GM20000 (cell line): ENCODE results near the gene TBXA2R.

Source experiments
- DNase-seq: peaks from one replicate; pipeline ENCODE4 v3.0.0; 2012; ENCODE audit warnings: low spot score
- CTCF ChIP-seq: IDR thresholded peaks from 2 replicates; pipeline ENCODE4 v1.5.1; 2012; ENCODE audit warnings: mild to moderate bottlenecking, control low read depth; ENCODE audit errors: extremely low read depth, missing control alignments

TBXA2R gene

GRCh38 chr19:3603121-3603811, 3.4 kb downstream of the TBXA2R start:
- no peak for TF ChIP-seq CTCF
- no peak for DNase-seq

- DNase-seq, result no peak
- TF ChIP-seq CTCF, result no peak
These were observed 5.7 kb downstream of the TBXA2R start for GRCh38 chr19:3601021-3601420.

GRCh38 chr19:3599776-3600187, 6.9 kb downstream of the TBXA2R start:
- no peak for DNase-seq
- TF ChIP-seq CTCF, result no peak

- no peak for TF ChIP-seq CTCF
- no peak for DNase-seq
These were observed 11.1 kb downstream of the TBXA2R start for GRCh38 chr19:3595521-3596061.

GRCh38 chr19:3593156-3593555, 13.5 kb downstream of the TBXA2R start:
- no peak for TF ChIP-seq CTCF
- no peak for DNase-seq

GRCh38 chr19:3591876-3592613, 14.6 kb downstream of the TBXA2R start:
- DNase-seq, result no peak
- no peak for TF ChIP-seq CTCF

- no peak for TF ChIP-seq CTCF
These were observed 15.6 kb downstream of the TBXA2R start for GRCh38 chr19:3590991-3591659.

More at GRCh38 chr19:3590991-3591659, 15.6 kb downstream of the TBXA2R start:
- no peak for DNase-seq
